Mucosa of gallbladder (tissue), 1 donor: ENCODE data around the gene CYTH1. TPM values are rescaled to one million over a fixed set of nuclear protein-coding genes. Genes with fewer than 3 reads are reported as not detected.

Experiments
- DNase-seq: peaks from one replicate; pipeline ENCODE4 v3.0.0-alpha.2; 2020; ENCODE audit warnings: low spot score
- total RNA-seq: library from RNA; stranded (reverse); gene quantifications from one replicate; pipeline ENCODE4 v1.2.1, GENCODE V29; 2021
- donor health status: DM: no; HTN: no; CAD: no.

The CYTH1 gene
- total RNA-seq, 1 donor from 2014 or later = 51.1 TPM

DNA sequence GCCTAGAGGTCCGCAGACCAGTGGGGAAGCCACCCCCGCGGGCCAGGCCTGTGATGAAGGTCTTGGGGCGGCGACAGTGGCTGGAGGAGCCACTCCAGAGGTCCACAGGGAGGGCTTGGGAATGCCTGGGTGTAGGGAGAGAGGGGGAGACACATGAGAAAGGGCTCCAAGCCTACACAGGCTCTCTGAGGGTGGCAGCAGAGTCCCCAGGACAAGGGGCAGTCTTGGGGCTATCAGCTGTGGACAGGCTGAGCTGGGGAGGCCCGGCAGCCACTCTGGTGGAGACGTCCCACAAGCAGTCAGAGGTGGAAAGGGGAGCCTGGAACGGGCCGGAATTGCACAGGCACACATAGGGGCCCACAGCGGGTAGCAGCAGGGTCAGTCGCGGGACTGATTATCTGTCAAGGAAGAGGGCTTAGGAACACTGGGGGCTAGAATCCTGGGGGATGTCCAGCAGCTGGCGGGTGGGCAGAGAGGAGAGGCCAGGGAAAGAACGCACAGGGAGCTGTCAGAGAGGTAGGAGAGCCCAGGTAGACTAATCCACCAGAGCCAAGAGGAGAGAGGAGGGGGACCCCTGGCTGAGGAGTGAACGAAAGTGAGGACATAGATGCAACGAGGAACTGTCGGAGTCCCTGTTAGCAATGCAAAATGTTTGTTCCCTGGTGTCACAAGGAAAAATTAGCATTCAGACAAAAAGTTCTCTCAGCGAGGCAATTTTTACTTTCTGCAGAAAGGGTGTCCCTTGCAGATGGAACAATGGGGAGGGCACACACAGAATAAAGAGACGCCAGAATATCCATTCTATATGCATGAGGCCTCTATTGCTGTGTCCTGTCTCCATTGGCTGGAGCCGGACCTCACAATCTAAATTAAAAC lies 111.0 kb downstream of the CYTH1 start:
- DNase-seq = no peak

DNA sequence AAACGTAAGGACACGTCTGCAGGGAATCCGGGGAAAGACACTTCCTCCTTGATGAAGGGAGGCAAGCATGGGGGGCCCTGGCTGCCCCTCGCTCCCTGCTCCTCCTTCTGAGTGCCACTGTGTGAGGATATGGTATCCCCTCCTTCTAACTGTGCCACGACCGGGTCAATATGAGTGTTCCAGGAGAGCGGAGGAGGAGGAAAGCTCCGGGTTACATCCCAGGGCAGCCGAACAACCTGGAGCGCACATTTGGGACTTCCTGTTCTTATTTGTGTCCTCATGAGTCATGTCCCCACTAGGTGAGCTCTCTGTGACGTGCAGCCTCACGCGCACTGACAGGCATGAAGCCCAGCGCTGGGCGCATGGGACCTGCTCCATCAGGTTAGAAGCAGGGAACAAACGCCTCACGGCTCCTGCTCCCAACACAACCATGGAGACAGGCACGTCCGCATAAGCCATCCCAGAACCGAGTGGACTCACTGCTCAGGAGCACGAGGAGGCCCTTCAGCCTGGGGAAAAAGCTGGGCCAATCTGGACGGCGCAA lies 112.0 kb downstream of the CYTH1 start:
- no peak for DNase-seq

DNA sequence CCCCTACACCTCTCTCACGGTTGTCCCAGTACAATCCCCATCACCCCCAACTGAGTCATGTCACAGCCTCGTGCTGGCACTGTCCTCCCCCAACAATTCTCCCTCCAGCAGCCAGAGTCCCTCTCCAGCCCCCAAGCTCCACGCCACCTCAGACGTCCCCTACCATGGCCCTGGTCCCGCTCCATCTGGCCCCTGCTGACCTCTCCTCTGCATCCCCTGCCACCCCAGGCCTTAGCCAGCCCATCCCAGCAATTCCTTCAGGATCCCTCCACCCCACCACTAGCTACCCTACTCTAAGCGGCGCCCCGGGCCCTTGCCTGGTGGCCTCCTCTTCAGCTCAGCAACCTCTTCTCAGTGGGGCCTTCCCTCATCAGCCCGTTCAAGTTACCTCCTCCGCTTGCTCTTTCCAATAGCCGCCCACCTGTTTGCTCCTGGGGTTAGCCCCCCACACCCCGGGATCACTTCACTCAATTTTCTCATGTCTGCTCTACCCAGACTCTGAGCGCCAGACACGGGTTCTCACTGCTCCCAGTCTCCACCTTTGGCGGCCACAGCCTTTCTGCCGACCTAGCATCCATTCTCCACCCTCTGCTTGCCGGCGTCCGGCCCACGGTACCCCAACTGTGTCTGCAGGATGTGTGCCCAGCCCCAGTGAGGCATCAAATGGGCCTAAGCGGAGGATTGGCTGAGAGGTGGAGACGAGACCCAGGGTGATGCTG lies 112.7 kb downstream of the CYTH1 start:
- DNase-seq = no peak

DNA sequence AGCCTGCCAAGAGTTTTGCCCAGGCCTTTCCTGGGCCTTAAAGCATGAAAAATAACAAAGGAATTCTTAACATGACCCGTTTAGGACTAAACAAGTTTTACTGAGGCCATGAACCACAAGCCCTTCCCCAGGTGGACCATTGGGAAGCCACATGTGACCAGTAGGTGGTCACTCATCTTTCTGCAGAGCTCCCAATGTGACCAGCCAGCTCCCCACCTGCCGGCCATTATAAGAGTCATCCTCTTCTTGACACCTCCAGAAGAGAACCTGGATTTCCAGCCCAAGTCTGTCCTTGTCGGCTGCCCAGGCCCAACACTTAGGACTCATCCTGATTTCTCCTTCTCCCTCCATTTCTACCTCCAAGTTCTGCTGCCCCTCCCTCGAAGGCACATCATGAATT lies 113.2 kb downstream of the CYTH1 start:
- DNase-seq = no peak

DNA sequence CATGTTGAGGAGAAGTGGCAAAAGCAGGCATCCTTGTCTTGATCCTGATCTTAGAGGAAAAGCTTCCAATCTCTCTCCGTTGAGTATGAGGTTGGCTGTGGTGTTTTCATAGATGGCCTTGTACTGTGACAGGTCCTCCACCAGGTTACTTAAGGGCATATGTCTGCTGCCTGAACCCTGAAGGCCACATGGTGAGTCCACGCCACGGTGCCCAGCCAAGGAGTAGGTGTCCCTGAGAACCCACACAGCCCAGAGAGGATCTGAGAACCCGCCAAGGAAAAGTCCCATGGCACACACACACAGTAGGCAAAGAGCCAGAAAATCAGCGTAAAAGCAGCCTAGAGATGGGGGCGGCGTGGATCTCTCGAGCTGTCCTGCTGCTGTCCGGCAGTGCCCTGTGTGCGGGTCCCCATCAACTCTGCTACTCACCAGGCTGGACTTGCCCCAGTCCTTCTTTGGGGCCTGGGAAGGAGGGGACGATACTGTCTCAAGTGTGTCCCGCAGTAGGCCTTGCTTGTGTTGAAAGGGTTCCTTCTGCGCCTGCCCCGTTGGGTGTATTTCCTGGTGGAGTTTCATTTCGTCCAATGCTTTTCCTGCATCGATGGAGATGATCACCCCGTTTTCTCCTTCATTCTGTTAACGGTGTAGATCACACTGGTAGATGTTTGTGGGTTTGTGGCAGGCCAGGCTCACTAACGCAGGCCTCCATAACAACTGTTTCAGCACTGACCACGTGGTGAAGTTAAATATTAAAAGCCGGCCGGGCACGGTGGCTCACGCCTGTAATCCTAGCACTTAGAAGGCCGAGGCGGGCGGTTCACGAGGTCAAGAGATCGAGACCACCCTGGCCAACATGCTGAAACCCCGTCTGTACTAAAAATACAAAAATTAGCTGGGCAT lies 114.1 kb downstream of the CYTH1 start:
- DNase-seq = no peak

DNA sequence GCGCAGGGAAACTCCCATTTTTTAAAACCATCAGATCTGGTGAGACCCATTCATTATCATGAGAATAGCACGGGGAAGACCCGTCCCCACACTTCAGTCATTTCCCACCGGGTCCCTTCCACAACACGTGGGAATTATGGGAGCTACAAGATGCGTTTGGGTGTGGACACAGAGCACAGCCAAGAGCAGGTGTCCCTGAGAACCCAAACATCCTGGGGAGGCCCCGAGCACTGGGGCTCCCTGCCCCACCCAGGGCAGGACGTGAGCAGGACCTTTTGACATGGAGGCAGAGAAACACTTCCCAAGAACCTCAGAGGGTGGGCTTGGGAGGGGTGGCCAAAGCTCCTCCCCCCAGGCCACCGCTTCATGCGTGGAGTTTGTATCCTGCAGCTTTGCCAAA lies 115.0 kb downstream of the CYTH1 start:
- DNase-seq = no peak

DNA sequence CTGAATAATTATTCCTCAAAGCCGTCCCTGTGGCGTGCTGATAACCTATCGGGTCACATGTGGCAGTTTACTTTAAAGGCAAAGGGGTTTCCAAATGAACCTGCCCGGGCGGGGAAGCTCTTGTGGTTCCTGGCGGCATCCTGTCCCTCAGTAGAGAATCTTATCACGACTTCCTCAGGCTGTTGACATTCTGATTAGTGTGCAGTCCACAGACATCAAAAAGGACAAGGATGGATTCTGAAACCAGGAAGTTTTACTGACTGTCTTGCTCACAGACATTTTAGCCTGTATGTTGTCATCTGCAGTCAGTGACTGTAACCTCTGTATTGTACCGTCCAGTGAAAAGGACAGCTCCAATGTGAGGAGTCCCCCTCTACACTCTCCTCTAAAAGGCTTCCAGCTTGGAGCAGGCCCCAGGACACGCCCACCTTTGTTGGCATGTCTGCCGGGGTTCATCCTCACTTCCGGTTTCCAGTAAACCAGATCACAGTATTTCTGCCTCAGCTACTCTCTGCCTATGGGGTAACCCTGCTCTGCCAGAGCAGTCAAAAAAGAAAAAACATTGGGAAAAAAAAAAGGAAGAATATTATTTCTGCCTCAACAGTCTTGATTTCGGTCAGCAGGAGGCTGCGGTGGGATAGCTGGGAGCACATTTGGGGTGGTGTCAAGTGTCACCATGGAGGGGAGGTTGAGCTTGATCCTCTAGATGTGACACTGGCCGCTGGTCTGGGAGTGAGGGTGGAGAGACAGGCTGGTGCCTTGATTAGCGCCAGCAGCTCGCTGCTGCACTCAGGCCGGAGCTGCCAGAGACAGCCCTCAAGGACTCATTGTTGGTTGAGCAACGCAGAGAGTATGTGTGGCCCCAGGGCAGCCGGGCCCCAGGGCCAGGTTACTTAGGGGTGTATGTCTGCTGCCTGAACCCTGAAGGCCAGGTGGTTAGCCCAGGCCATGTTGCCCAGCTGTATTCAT lies 115.8 kb downstream of the CYTH1 start:
- peak; percentile 26 for DNase-seq

DNA sequence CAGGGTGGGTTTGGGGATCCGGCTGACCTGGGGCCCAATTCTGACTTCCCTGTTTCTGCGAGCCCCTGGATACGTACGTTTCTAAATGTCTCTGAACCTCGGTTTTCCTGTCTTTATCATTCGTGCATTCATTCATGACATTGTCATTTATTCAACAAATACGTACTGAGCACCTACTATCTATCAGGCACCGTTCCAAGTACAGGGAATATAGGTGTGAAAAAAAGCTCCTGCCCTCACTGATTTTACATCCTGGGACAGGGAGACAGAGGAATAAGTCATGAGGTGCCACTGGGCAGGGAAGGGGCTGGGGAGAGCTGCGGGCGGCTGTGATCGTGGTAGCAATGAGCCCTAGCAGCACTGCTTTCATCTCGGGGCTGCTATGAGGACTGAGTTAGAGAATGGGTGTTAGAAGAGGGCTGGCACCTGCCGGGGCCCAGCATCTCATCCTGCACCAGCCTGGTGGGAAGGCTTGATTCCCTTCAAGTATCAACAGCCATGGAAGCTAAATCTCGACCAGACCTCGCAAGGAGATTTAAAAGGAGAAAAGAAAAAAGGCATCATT lies 116.6 kb downstream of the CYTH1 start:
- no peak for DNase-seq

DNA sequence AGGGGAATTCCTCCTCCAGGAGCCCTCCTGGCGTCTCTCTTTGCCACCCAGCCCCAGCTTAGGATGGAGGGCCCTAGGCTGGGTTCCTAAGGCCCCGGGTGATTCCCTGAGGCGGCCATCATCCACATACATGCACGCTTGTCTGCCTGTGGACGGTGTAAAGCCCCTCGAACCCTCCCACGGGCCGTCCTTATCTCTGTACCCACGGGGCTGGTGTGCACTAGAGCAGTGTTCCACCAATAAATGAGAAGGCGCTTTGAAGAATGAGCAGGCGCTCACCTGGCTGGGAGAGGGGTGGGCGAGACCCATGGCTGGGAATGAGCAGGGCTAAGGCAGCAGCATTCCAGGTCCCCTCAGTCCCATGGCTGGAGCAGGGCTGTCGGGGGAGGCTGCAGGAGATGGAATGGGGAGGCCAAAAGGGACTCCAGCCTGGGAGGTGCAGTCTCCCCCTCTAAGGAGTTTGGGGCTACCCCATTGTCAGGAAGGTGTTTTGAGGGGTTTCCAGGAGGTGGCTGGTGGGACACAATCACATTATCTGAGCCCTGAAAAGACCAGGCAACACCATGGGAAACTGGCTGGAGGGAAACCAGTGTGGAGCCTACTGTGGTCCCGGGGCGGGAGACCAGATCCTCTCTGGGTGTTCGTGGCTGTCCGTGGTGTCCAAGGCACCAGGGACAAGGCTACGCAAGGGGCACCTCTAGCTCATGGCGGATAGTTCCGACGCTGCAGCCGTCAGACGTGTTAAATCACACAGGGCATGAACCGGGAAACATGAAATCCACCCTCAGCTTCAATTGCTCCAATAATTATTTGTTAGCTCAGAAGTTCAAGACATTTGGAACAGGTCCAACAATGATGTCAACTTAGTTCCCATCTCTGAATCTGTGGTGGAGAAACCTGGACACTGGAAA lies 117.3 kb downstream of the CYTH1 start:
- no peak for DNase-seq

DNA sequence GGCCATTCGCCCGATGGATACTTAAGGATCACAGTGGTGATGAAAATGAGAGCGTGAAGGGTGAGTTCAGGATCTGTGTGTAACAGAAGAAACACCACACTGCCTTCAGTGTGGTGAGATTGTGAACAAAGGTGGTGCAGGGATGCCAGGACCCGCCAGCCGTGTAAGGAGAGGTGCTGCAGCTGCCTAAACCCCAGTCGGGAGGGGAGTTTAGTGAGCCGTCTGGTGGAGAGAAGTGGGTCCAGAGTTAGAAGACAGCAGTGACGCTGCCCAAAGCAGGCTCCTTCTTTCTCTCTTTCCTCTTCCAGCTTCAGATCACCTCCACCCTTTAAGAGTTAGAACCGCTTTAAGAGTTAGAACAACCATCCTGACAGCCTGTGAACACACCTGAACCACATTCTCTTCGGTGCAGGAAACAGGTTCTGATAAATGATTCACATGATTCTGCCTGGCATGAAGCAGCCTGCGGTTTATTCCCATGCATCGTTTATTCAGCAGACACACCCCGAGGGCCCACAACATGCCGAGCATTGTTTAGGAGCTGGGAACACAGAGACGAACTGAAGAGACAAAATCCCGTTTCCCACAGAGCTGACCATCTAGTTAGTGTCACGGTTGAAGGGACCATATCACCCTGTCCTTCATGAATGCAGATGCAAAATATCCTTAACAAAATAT lies 120.8 kb downstream of the CYTH1 start:
- DNase-seq = no peak

DNA sequence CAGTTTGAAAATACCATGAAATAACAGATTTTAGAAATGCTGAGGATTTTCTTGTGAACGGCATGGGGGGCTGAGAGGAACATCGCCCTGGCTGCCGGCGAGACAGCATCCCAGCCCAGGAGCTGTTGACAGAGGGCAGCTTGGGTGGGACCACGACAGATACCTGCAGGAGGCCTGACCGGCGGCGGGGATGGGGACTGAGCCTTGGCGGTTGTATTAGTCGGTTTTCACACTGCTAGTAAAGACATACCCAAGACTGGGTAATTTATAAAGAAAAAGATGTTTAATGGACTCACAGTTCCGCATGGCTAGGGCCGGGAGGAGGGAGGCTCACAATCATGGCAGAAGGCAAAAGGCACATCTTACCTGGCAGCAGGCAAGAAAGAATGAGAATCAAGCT lies 122.5 kb downstream of the CYTH1 start:
- DNase-seq = no peak

DNA sequence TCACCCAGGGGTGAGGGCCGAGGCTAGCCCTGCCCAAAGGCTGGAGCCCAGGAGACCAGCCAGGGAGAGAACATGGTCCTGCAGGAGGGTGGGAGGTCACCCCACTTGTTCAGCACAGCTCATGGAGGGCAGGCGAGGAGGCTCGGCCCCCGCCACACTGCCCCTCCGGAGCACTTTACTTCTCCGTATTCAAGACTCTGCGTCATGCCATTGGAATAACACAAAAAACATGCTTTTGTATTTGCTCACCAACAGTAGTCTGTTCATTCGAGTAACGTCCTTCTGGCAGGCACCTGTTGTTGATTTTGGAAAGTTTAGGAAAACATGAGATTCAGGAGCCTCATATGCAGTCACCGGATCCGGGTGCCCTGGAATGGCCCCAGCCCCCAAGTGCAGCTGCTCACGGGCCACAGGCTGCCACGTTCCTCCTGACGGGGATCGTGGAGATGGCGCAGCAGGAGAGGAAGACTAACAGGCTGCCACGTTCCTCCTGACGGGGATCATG lies 123.7 kb downstream of the CYTH1 start:
- DNase-seq = no peak

DNA sequence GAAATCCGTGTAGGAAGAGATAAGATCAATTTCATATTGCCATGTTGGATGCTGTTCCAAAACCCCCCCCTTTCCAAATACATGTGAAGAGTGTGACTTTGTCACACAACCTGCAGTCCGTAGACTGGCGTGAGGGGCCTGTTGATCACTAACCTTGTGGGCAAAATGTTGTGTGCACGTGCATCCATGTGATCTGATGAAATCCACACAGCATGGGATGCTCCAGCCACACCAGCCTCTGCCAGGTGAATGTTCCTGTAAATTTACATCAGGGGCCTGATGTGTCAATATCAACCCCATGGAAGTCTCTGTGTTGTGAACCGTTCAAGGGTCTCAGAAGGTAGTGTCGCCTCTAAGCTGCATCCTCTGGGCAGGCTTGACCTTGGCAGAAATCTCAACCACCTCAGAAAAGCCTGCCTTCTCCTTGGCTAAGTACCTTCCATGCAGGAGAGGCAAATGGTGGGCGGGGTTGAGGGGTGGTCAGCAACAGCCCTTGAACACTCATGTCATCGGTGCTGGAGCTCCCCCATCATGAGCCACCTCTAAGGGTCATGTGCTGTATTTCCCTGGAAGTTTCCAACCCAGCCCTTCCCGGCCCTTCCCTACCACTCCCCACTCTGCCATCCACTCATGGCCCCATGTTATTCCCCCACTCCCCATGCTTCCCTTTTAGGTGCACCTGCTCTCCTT lies 126.7 kb downstream of the CYTH1 start:
- no peak for DNase-seq

DNA sequence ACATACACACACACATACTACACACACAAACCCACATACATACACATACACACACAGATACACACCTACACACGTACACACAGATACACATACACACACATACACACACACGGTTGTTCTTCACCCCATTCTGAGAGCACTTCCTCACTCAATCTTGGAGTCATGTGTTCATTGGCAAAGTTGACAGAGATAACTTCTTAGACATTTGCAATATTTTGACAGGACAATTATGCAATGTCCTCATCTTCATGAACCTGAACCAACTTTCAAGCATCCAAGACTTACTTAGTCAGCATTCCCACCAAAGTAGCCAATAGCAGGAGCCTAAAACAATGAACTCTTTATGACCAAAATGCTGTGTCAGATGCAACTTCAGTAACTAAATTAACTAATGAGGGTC lies 127.7 kb downstream of the CYTH1 start:
- no peak for DNase-seq

DNA sequence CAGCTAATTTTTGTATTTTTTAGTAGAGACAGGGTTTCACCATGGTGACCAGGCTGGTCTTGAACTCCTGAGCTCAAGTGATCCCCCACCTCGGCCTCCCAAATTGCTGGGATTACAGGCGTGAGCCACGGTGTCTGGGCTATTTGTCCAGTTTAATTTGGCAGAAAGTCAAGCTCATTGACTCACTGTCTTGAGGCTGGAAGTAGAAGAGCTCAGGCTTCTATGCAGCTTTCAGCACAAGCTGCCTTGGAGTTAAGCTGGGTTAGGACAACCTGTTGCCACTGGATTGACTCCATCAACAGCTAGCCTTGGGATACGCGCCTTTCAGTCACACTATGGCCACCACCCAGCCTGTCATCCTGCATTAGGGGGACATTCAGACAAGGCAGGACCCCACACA lies 128.7 kb downstream of the CYTH1 start:
- no peak for DNase-seq

DNA sequence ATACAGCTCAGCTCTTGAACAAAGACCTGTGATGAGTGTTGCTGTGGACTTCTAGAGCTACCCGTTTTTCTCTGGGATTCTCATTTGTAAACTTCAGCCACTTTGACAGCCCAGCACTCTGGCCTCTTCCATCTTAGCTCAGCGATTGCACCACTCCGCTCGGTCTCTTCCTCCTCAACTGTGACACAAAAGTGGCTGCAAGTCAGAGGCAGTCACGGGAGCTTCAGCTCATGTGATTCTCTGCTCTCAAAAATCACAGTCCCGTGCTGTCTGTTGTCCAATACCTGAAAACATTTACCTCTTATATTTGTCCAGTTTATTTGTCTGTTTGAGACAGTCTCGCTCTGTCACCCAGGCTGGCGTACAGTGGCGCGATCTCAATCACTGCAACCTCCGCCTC lies 129.2 kb downstream of the CYTH1 start:
- no peak for DNase-seq

DNA sequence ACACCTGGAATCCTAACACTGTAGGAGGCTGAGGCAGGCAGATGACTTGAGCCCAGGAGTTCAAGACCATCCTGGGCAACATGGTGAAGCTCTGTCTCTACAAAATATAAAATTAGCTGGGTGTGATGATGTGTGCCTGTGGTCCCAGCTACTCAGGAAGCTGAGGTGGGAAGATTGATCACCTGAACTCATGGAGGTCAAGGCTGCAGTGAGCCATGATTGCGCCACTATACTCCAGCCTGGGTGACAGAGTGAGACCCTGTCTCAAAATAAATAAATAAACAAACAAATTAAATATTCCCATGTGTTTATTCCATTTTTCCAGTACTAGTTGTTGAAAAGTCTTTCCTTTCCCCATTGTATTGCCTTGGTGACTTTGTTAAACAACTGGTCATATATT lies 130.0 kb downstream of the CYTH1 start:
- DNase-seq = no peak

DNA sequence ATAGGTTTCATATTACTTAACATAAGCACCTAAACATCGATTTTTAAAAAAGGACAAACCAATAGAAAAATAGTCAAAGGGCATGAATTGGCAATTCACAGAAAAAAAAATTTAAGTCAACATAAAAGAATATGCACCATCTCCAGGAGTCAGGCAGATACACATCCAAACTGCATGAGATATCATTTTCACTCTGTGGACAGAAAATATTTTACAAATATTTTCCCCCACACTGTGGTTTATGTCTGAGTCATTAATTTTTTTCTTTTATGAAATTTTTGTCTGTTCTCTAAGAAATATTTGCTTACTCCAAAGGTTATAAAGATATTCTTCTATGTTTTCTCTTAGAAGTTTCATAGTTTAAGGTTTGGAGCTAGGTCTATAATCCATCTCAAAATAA lies 130.5 kb downstream of the CYTH1 start:
- DNase-seq = no peak
